Muscle layer of colon (tissue), 2 donors: ENCODE measurements around the gene OTOG.
"Not testable (repeated sequence)": the region's sequence is repeated elsewhere in the genome, so short reads cannot be mapped to it uniquely, and the experiment has no call there.

Experiments
- H3K27ac ChIP-seq: one replicate; pipeline ENCODE4 v1.7.0; 2013; ENCODE audit warnings: low read depth, mild to moderate bottlenecking, low read length, moderate library complexity
- H3K27me3 ChIP-seq, 2 donors: one replicate each; pipeline ENCODE4 v1.7.0; 2013; ENCODE audit warnings: low read length in 2 of 2, mild to moderate bottlenecking in 2 of 2; ENCODE audit not compliant: insufficient read depth in 2 of 2, control insufficient read depth in 1 of 2
- H3K36me3 ChIP-seq: one replicate; pipeline ENCODE4 v1.7.0; 2013; ENCODE audit warnings: mild to moderate bottlenecking, low read length; ENCODE audit not compliant: insufficient read depth
- H3K4me1 ChIP-seq: one replicate; pipeline ENCODE4 v1.7.0; 2013; ENCODE audit warnings: mild to moderate bottlenecking, low read length; ENCODE audit not compliant: insufficient read depth
- H3K4me3 ChIP-seq, 2 donors: one replicate each; pipeline ENCODE4 v1.7.0; 2013; ENCODE audit warnings: low read length in 2 of 2, low read depth in 1 of 2, mild to moderate bottlenecking in 1 of 2, moderate library complexity in 1 of 2
- H3K9ac ChIP-seq: one replicate; pipeline ENCODE4 v1.7.0; 2013; ENCODE audit warnings: low read length
- H3K9me3 ChIP-seq: one replicate; pipeline ENCODE4 v1.7.0; 2013; ENCODE audit warnings: mild to moderate bottlenecking, low read length
- donor health status: abdominal sarcoma.
- donor health status: Adenocarcinoma of cecum.

OTOG gene

GRCh38 chr11:17611503-17612220 lies 64.6 kb downstream of the OTOG start:
- Histone ChIP-seq H3K4me3 (no peak overlapping the region), H3K4me1 (no peaks in the 10 kb centered on the region), H3K27me3 (no peaks in the 10 kb centered on the region), H3K9me3 (no peaks in the 10 kb centered on the region), H3K9ac (no peak overlapping the region), H3K36me3 (no peaks in the 10 kb centered on the region), H3K27ac (no peak overlapping the region)

- Histone ChIP-seq H3K9me3 (no peaks in the 10 kb centered on the region), H3K4me3 (no peak overlapping the region), H3K36me3 (no peaks in the 10 kb centered on the region), H3K4me1 (no peaks in the 10 kb centered on the region), H3K27me3 (no peaks in the 10 kb centered on the region), H3K9ac (no peak overlapping the region), H3K27ac (no peak overlapping the region)
These were observed 65.4 kb downstream of the OTOG start for GRCh38 chr11:17612221-17613188.

- Histone ChIP-seq H3K36me3 (no peaks in the 10 kb centered on the region), H3K4me1 (no peaks in the 10 kb centered on the region), H3K9me3 (no peaks in the 10 kb centered on the region), H3K27ac (no peak overlapping the region), H3K9ac (no peak overlapping the region), H3K27me3 (no peaks in the 10 kb centered on the region), H3K4me3 (no peak overlapping the region)
These were observed 66.4 kb downstream of the OTOG start for GRCh38 chr11:17613428-17613962.

- no peaks in the 10 kb centered on the region for H3K4me1 ChIP-seq
- no peak overlapping the region for H3K4me3 ChIP-seq
- no peak overlapping the region for H3K9ac ChIP-seq
These were observed 66.9 kb downstream of the OTOG start for GRCh38 chr11:17613983-17614382.

GRCh38 chr11:17622711-17623110 lies 75.7 kb downstream of the OTOG start:
- H3K9me3 ChIP-seq, H3K4me3 ChIP-seq, H3K9ac ChIP-seq, H3K4me1 ChIP-seq, H3K27me3 ChIP-seq, H3K36me3 ChIP-seq, H3K27ac ChIP-seq: not testable (repeated sequence)

More at GRCh38 chr11:17613983-17614382, 66.9 kb downstream of the OTOG start:
- Histone ChIP-seq H3K36me3 (no peaks in the 10 kb centered on the region), H3K27ac (no peak overlapping the region), H3K27me3 (no peaks in the 10 kb centered on the region), H3K9me3 (no peaks in the 10 kb centered on the region)

DNA sequence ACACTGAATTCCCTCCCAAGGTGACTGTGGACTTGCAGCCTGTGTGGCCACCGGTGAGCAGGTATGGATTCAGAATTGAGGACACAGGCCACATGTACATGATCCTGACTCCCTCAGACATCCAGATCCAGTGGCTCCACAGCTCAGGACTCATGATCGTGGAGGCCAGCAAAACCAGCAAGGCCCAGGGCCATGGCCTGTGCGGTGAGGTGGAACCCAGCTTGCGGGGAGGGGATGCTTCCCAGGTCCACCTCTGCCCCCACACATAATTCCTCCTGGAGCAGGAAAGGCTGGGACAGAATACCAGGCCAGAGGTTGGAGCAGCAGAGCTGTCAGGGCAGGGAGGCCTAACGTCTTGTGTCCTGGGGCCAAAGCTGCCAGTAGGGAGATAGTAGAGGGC lies 82.1 kb downstream of the OTOG start:
- Histone ChIP-seq H3K27ac (no peak overlapping the region), H3K27me3 (no peaks in the 10 kb centered on the region), H3K4me1 (no peaks in the 10 kb centered on the region), H3K36me3 (no peaks in the 10 kb centered on the region), H3K9ac (no peak overlapping the region), H3K9me3 (no peaks in the 10 kb centered on the region), H3K4me3 (no peak overlapping the region)

DNA sequence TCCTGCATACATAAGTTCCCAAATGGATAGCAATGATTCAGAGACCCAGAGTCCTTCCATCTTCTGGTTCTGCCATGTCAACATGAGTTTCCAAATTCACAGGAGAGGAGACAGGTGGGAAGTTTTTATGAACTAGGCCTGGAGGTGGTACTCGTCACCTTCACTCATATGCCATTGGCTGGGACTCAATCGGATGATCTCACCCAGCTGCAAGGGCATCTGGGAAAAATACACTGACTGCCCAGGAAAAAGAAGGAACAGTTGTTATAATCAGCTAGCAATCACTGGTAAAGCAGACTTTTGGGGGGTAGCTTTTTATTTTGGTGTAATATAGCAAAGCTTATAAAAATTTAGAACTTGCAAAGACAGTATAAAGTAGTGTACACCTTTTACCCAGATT lies 83.9 kb downstream of the OTOG start:
- Histone ChIP-seq H3K27me3 (no peaks in the 10 kb centered on the region), H3K36me3 (no peaks in the 10 kb centered on the region), H3K9me3 (no peaks in the 10 kb centered on the region), H3K4me3 (no peak overlapping the region), H3K9ac (no peak overlapping the region), H3K27ac (no peak overlapping the region), H3K4me1 (no peaks in the 10 kb centered on the region)

DNA sequence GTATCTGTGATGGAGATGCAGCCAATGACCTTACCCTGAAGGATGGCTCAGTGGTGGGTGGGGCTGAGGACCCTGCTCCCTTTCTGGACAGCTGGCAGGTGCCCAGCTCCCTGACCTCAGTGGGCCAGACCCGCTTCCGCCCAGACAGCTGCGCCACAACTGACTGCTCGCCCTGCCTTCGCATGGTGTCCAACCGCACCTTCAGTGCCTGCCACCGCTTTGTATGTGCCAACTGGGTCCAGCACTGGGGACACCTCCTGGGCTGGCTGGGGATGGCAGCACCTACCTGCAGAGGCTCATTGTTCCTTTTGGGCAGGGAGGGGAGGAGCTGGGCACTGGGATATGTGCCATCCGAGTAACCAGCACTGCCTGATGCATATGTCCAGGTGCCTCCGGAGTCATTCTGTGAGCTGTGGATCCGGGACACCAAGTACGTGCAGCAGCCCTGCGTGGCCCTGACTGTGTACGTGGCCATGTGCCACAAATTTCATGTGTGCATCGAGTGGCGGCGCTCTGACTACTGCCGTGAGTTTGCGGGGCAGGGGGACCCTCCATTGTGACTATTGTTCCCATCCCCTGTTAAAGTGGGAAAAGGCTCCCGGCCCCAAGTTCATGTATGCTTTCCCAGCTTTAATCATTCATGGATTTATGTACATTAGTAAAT lies 84.8 kb downstream of the OTOG start:
- no peaks in the 10 kb centered on the region for H3K27me3 ChIP-seq
- no peak overlapping the region for H3K9ac ChIP-seq
- H3K4me1 ChIP-seq = no peaks in the 10 kb centered on the region
- H3K9me3 ChIP-seq = no peaks in the 10 kb centered on the region
- no peak overlapping the region for H3K4me3 ChIP-seq
- no peak overlapping the region for H3K27ac ChIP-seq
- no peaks in the 10 kb centered on the region for H3K36me3 ChIP-seq

- no peaks in the 10 kb centered on the region for H3K9me3 ChIP-seq
These were observed 86.4 kb downstream of the OTOG start for GRCh38 chr11:17633279-17633986.

DNA sequence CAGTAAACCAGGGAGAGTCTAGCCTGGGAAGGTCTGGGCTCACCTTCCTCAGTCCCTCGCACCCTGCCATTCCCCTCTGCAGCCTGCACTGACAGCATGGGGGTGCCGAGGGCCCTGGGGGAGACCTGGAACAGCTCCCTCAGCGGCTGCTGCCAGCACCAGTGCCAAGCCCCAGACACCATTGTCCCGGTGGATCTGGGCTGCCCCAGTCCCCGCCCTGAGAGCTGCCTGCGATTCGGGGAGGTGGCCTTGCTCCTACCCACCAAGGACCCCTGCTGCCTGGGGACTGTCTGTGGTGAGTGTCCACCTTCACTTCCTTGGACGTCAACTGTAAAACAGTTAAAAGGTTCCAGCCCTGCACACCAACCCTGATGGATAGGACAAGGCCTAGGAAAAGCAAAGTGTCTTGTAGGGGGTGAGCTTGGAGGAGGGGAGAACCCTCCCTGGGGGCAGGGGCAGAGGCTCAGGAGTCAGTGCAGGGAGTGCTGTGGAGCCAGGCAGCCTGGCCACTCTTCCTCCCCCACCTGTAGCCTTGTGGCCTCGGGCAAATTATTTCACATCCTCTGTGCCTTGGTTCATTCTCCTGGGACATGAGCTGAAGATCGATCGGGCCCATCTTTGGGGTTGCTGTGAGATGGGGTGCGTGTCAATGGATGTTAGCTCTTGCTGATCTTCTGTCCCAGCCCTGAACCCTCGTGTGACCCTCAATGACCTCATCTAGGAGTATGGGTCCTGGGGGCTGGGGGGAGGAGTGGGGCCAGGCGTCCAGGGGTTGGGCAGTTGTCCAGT lies 87.1 kb downstream of the OTOG start:
- H3K9me3 ChIP-seq = no peaks in the 10 kb centered on the region
- H3K4me1 ChIP-seq = no peaks in the 10 kb centered on the region
- no peak overlapping the region for H3K4me3 ChIP-seq
- H3K27ac ChIP-seq = no peak overlapping the region
- no peaks in the 10 kb centered on the region for H3K36me3 ChIP-seq
- no peak overlapping the region for H3K9ac ChIP-seq
- H3K27me3 ChIP-seq = no peaks in the 10 kb centered on the region

More at GRCh38 chr11:17633279-17633986, 86.4 kb downstream of the OTOG start:
- Histone ChIP-seq H3K4me3 (no peak overlapping the region), H3K4me1 (no peaks in the 10 kb centered on the region), H3K27ac (no peak overlapping the region), H3K9ac (no peak overlapping the region), H3K36me3 (no peaks in the 10 kb centered on the region), H3K27me3 (no peaks in the 10 kb centered on the region)
